ENCODE data around the gene CCDC30. TPM values are rescaled to one million over a fixed set of nuclear protein-coding genes. Genes with fewer than 3 reads are reported as not detected.
"Not testable (repeated sequence)": the region's sequence is repeated elsewhere in the genome, so short reads cannot be mapped to it uniquely, and the experiment has no call there.

The CCDC30 gene
- total RNA-seq, 1 donor from 2014 or later, result 9.3 TPM

- DNase-seq (ENCODE audit: extremely low spot score, unreplicated experiment), result no peak
- no peak for TF ChIP-seq CTCF (conservative IDR thresholded peaks at IDR 0.05)
- H3K27ac Mint-ChIP-seq, result no peak overlapping the region
- peaks cover 29% of the 10 kb centered on the region for H3K36me3 Mint-ChIP-seq
- H3K4me1 Mint-ChIP-seq (ENCODE audit: unreplicated experiment), result no peaks in the 10 kb centered on the region
- no peak overlapping the region for H3K4me3 Mint-ChIP-seq
- H3K27me3 Mint-ChIP-seq, result no peaks in the 10 kb centered on the region
- no peaks in the 10 kb centered on the region for H3K9me3 Mint-ChIP-seq
Observed at GRCh38 chr1:42504535-42505128, 41.5 kb downstream of the CCDC30 start.

DNA sequence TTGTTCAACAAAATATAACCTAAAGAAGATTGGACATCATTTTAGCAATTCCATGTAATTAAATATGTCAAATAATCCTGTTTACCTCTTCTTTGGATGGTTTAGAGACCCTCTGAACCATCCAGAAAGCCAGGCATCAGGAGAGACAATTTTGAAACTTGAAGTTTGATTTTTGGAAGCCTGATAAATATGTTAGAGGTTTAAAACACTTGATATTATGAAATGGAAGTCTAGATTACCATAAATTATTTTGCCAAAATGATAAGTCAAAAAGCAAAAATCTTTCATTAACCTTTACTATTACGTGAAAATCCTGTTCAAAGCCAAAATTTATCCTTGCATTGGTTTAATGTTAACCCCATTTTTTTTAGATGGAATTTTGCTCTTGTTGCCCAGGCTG is 43.5 kb downstream of the CCDC30 start:
- TF ChIP-seq CTCF (conservative IDR thresholded peaks at IDR 0.05), result no peak
- no peak overlapping the region for H3K27ac Mint-ChIP-seq
- no peaks in the 10 kb centered on the region for H3K4me1 Mint-ChIP-seq (ENCODE audit: unreplicated experiment)
- no peak overlapping the region for H3K4me3 Mint-ChIP-seq
- no peak for DNase-seq (ENCODE audit: extremely low spot score, unreplicated experiment)
- H3K27me3 Mint-ChIP-seq, result no peaks in the 10 kb centered on the region
- peaks cover 35% of the 10 kb centered on the region for H3K36me3 Mint-ChIP-seq
- H3K9me3 Mint-ChIP-seq, result peaks cover 5% of the 10 kb centered on the region

DNA sequence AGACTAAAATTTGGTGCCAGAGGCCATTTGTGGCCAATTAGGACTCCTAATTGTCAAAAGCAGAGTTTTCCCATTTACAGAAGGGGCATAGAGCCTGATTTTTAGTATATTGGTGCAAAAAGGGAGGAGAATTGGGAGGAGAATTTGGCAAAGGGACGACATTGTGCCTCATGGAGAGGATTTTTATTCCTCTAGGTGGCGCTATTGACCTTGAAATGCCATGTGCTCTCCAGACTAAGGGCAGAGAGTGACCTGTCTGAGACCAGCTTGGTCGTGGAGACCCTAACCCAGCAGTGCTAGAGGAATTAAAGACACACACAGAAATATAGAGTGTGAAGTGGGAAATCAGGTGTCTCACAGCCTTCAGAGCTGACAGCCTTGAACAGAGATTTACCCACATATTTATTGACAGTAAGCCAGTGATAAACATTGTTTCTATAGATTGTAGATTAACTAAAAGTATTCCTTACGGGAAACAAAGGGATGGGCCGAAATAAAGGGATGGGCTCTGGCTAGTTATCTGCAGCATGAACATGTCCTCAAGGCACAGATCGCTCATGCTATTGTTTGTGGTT is 48.6 kb downstream of the CCDC30 start:
- H3K4me3 Mint-ChIP-seq; H3K27ac Mint-ChIP-seq; DNase-seq (ENCODE audit: extremely low spot score, unreplicated experiment); H3K27me3 Mint-ChIP-seq; H3K4me1 Mint-ChIP-seq (ENCODE audit: unreplicated experiment): not testable (repeated sequence)
- Mint-ChIP-seq H3K9me3 (peaks cover 16% of the 10 kb centered on the region), H3K36me3 (peaks cover 26% of the 10 kb centered on the region)
- peak; percentile 57 for TF ChIP-seq CTCF (conservative IDR thresholded peaks at IDR 0.05)

DNA sequence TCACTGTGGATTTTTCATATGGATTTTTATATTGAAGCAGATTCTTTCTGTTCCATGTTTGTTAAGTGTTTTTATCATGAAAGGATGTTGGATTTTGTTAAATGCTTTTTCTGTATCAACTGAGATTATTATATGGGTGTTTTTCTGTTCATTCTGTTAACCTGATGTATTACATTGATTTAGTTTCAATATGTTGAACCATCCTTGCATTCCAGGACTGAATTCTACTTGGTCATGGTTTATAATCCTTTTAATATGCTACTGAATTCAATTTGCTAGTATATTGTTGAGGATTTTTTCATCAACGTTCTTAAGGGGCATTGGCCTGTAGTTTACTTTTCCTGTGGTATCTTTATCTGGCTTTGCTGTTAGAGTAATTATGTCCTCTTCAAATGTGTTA is 55.8 kb downstream of the CCDC30 start:
- TF ChIP-seq CTCF (conservative IDR thresholded peaks at IDR 0.05), result no peak
- H3K36me3 Mint-ChIP-seq, result peaks cover 12% of the 10 kb centered on the region

DNA sequence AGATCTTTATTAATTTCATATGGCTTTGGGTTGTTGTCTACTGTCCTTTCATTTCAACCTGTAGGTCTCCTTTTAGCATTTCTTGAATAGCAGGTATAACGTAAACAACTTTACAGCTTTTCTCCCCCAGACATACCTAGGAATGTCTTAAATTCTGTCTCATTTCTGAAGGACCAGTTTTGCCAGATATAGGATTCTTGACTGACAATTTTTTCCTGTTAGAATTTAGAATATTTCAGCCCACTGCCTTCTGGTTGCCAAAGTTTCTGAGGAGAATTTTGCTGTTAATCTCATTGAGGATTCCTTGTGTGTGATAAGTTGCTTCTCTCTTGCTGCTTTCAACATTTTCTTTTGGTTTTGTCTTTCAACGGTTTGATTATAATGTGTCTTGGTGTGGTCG is 60.1 kb downstream of the CCDC30 start:
- peak overlapping the region; percentile 30 for H3K27ac Mint-ChIP-seq
- peaks cover 5% of the 10 kb centered on the region for H3K36me3 Mint-ChIP-seq
- peaks cover 7% of the 10 kb centered on the region for H3K9me3 Mint-ChIP-seq
- TF ChIP-seq CTCF (conservative IDR thresholded peaks at IDR 0.05), result no peak
- no peaks in the 10 kb centered on the region for H3K4me1 Mint-ChIP-seq (ENCODE audit: unreplicated experiment)
- H3K4me3 Mint-ChIP-seq, result no peak overlapping the region
- no peak for DNase-seq (ENCODE audit: extremely low spot score, unreplicated experiment)
- H3K27me3 Mint-ChIP-seq, result no peaks in the 10 kb centered on the region

More for the DNA sequence above, 55.8 kb downstream of the CCDC30 start:
- peaks cover 7% of the 10 kb centered on the region for H3K9me3 Mint-ChIP-seq
- no peaks in the 10 kb centered on the region for H3K27me3 Mint-ChIP-seq
- H3K27ac Mint-ChIP-seq, result no peak overlapping the region
- H3K4me1 Mint-ChIP-seq (ENCODE audit: unreplicated experiment), result no peaks in the 10 kb centered on the region
- no peak overlapping the region for H3K4me3 Mint-ChIP-seq
- DNase-seq (ENCODE audit: extremely low spot score, unreplicated experiment), result no peak

All from type B pancreatic cell (in vitro differentiated cells).